GM10248 (cell line): ENCODE data around the gene CSK.

Experiments
- CTCF ChIA-PET: fragments of 300-600 bp; sonication (Branson Sonifier 250); formaldehyde crosslinking; extraction: SDS; loops from one replicate; lab custom pipeline; 2021; ENCODE audit warnings: antibody characterized with exemption; lab: Yijun Ruan, JAX
- POLR2A ChIA-PET: fragments of 350-650 bp; sonication (Branson Sonifier 250); formaldehyde crosslinking; extraction: SDS; loops from one replicate; lab custom pipeline; 2020; ENCODE audit warnings: antibody characterized with exemption; lab: Yijun Ruan, JAX
- DNase-seq: peaks from one replicate; pipeline ENCODE4 v3.0.0; 2012; ENCODE audit errors: extremely low spot score
- TF ChIP-seq, protein P1 (sequence below): IDR thresholded peaks from 2 replicates; pipeline ENCODE4 v1.5.1; 2012; ENCODE audit warnings: mild to moderate bottlenecking, low read depth; ENCODE audit errors: extremely low read depth, missing control alignments, control extremely low read depth

The CSK gene

GRCh38 chr15:74768099-74768770, 13.6 kb upstream of the CSK start:
- DNase-seq: no peak
- ChIA-PET CTCF (interaction anchor here (1.2 to 21.6 kb wide), 26 partner anchors 9 to 400 kb away, joined by 3 to 1226 read pairs (median 10); partner anchors contain the start of genes CLK3, CPLX3, CSK and CYP11A1), POLR2A (interaction anchor here (1.2 kb wide), 1 partner anchor 136 kb away, joined by 4 read pairs; no protein-coding TSS in a partner anchor)
- TF ChIP-seq, protein P1, sequence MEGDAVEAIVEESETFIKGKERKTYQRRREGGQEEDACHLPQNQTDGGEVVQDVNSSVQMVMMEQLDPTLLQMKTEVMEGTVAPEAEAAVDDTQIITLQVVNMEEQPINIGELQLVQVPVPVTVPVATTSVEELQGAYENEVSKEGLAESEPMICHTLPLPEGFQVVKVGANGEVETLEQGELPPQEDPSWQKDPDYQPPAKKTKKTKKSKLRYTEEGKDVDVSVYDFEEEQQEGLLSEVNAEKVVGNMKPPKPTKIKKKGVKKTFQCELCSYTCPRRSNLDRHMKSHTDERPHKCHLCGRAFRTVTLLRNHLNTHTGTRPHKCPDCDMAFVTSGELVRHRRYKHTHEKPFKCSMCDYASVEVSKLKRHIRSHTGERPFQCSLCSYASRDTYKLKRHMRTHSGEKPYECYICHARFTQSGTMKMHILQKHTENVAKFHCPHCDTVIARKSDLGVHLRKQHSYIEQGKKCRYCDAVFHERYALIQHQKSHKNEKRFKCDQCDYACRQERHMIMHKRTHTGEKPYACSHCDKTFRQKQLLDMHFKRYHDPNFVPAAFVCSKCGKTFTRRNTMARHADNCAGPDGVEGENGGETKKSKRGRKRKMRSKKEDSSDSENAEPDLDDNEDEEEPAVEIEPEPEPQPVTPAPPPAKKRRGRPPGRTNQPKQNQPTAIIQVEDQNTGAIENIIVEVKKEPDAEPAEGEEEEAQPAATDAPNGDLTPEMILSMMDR: no peak

DNA sequence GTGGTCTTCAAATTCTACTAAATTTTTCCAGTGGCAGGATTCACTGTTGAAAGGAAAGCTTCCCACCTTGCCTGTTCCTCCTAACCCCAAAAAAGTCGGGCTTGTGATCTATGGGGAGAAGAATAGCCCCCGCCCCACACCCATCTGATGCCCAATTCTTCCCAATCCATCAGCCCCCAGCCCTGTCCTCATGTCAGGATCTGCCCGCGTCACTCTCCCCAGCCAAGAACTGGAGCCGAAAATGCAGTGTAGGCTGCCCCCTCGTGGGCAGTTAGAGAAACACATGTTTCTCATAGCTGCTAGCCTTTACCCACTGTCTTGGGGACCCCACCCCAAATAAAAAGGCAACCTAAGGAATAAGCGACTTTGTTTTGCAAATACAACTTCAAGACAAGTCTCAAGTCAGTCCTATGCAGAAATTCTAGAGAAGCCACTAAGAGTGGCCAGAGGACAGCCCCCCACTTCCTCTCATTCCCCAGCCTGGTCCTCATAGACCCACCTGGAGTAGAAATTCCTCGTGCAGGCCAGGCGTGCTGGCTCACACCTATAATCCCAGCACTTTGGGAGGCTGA, 13.0 kb upstream of the CSK start:
- peak; percentile 78 for DNase-seq
- ChIA-PET CTCF (interaction anchor here (0.6 to 21.6 kb wide), 36 partner anchors 10 to 401 kb away, joined by 3 to 1226 read pairs (median 6); partner anchors contain the start of genes CLK3, CPLX3, CSK and CYP11A1), POLR2A (interaction anchor here (1.2 kb wide), 1 partner anchor 137 kb away, joined by 4 read pairs; no protein-coding TSS in a partner anchor)
- TF ChIP-seq, protein P1: peak; percentile 74

DNA sequence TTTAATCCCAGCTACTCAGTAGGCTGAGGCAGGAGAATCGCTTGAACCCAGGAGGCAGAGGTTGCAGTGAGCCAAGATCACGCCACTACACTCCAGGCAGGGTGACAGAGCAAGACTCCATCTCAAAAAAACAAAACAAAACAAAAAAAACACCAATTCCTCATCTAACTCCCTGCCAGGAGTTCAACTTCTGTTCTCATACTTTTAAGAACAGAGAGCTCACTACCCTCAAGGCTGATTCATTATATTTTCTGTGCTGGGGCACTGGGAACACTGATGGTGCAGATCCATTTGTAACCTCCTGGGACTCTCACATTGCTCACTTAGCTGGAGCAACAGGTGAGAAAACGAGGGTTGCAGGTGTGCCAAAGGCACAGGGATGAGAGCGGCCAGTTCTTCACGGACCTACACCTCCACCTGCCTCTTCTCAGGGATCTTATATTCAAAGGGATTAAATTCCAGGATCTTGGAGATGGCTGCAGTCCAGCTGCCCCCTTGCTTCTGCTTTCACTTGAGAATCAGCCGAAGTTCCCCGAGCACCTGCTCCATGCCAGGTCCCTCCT, 12.3 kb upstream of the CSK start:
- DNase-seq: no peak
- TF ChIP-seq, protein P1: no peak
- ChIA-PET CTCF (interaction anchor here (0.6 to 21.6 kb wide), 44 partner anchors 10 to 402 kb away, joined by 3 to 1226 read pairs (median 4); partner anchors contain the start of genes CLK3, CPLX3, CSK and CYP11A1), POLR2A (no interaction called here)

DNA sequence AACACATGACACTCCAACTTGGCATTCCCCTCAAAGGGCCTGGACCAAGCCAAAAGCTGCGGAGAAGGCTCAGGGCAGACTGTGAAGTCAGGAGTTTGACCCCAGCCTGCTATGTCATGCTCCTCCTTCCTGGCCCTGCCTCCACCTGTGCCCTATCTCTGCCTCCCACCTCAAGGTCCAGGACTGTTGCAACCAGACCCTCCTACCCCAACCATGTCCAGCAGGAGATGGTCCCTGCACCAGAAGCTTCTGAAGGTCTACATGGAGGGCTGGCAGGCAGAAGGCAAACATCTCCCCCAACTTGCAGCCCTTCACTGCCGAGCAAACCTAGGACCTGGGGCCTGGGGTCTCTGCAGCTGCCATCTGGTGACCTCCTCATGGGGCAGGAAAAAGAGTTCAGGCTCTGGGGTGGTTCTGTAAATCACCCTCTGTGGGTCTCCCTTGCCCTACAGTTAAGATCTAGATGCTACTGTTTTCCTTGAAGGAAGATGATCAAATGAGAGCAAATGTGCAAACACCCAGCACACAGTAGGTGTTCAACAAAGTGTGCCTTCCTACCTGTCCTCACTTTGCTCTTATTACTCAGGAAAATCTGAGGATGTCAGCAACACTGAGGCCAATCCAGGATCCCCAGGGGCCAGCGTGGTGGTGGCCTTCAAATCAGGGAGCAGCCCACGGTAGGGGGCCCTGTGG, 11.5 kb upstream of the CSK start:
- CTCF ChIA-PET: interaction anchor here (0.7 to 21.6 kb wide), 57 partner anchors 11 to 407 kb away, joined by 3 to 1226 read pairs (median 4); partner anchors contain the start of genes CLK3, CPLX3, CSK and CYP1A2
- POLR2A ChIA-PET: interaction anchor here (1.0 to 1.3 kb wide), 3 partner anchors 17 to 130 kb away, joined by 3 to 4 read pairs (median 4); no protein-coding TSS in a partner anchor

DNA sequence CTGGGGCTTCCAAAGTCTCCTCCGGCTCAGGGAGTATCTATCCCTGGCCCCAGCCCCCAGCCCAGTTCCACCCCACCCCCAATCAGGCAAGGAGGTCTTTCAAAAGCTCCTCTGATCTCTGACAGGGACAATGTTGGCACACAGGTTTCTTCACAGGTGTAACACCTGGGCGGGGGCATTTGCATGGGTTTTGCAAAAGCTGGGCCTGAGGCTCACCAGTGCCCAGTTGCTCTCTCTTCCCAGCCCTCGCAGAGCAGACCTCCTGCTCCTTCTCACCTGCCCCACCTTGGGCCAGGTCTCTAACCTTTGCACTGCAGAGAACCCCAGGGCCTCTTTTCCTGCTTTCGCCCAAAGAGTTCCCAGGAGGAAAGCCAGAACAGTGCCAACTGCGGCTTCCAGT, 8.6 kb upstream of the CSK start:
- TF ChIP-seq, protein P1: no peak
- POLR2A ChIA-PET: interaction anchor here (0.6 kb wide), 1 partner anchor 11 kb away, joined by 3 read pairs; no protein-coding TSS in a partner anchor
- DNase-seq: no peak
- CTCF ChIA-PET: interaction anchor here (0.6 to 21.6 kb wide), 7 partner anchors 14 to 397 kb away, joined by 3 to 1226 read pairs (median 112); partner anchors contain the start of genes CLK3 and CSK

More for the DNA sequence above, 11.5 kb upstream of the CSK start:
- TF ChIP-seq, protein P1: no peak
- DNase-seq: no peak
